B cell (primary cell): ENCODE measurements around the gene RGS2. TPM values are rescaled to one million over a fixed set of nuclear protein-coding genes. Genes with fewer than 3 reads are reported as not detected.

Experiments used
- ATAC-seq: fragments of 200-7000 bp; cut with Tn5 transposase; one replicate; pipeline ENCODE4 v1.10.0; 2021; ENCODE audit warnings: low read depth, mild to moderate bottlenecking, moderate number of reproducible peaks, moderate library complexity
- CTCF ChIA-PET: fragments of 350-600 bp; sonication (Branson Sonifier 250); formaldehyde crosslinking; loops from one replicate; lab custom pipeline; 2021; ENCODE audit warnings: antibody characterized with exemption, inconsistent platforms; lab: Charles Lee
- POLR2A ChIA-PET: fragments of 350-600 bp; sonication (Branson Sonifier 250); formaldehyde crosslinking; loops from one replicate; lab custom pipeline; 2021; ENCODE audit warnings: antibody characterized with exemption; lab: Charles Lee
- DNase-seq: peaks from one replicate; pipeline ENCODE4 v3.0.0; 2013
- H2AFZ ChIP-seq: 2 replicates; pipeline ENCODE4 v1.6.1; 2012; ENCODE audit warnings: mild to moderate bottlenecking, low read depth, low read length; ENCODE audit not compliant: insufficient read depth, poor library complexity, severe bottlenecking
- H3K27ac ChIP-seq, 2 donors: 1 replicate in 1 of 2; 2 replicates in 1 of 2; pipeline ENCODE4 v1.5.1; 2012 to 2013; ENCODE audit warnings: low read length in 2 of 2, mild to moderate bottlenecking in 2 of 2, moderate library complexity in 1 of 2
- H3K27me3 ChIP-seq, 4 experiments: fragments of 200-600 bp in 1 of 4; sonication (generic) in 1 of 4; replicated peaks in 1 of 4; 1 replicate in 2 of 4; 2 replicates in 2 of 4; pipeline versions ENCODE4 v1.6.1 to v1.7.0; 2013 to 2016; ENCODE audit warnings: low read length in 3 of 4, mild to moderate bottlenecking in 2 of 4, mixed read lengths in 1 of 4, moderate library complexity in 1 of 4; ENCODE audit not compliant: insufficient read depth in 4 of 4, control insufficient read depth in 3 of 4; ENCODE audit errors: control extremely low read depth in 1 of 4
- H3K36me3 ChIP-seq, 2 experiments: replicated peaks in 1 of 2; 1 replicate in 1 of 2; 2 replicates in 1 of 2; pipeline versions ENCODE4 v1.6.1 to v1.7.1; 2013; ENCODE audit warnings: low read length in 1 of 2; ENCODE audit not compliant: insufficient read depth in 2 of 2, control insufficient read depth in 1 of 2; ENCODE audit errors: control extremely low read depth in 1 of 2, extremely low read depth in 1 of 2
- H3K4me1 ChIP-seq, 2 donors: fragments of 200-600 bp in 1 of 2; sonication (generic) in 1 of 2; 1 replicate in 1 of 2; 2 replicates in 1 of 2; pipeline versions ENCODE4 v1.5.1 to v1.6.1; 2013 to 2017; ENCODE audit warnings: low read length in 2 of 2; ENCODE audit not compliant: control insufficient read depth in 2 of 2, insufficient read depth in 2 of 2
- H3K4me2 ChIP-seq: replicated peaks from 2 replicates; pipeline ENCODE3; 2012; ENCODE audit warnings: mild to moderate bottlenecking, low read depth, low read length; ENCODE audit not compliant: poor library complexity, severe bottlenecking
- H3K4me3 ChIP-seq, 5 experiments: fragments of 200-600 bp in 1 of 5; sonication (generic) in 1 of 5; 1 replicate in 3 of 5; 2 replicates in 2 of 5; pipeline versions ENCODE4 v1.5.1 to v1.7.0; 2011 to 2016; ENCODE audit warnings: low read length in 4 of 5, mild to moderate bottlenecking in 4 of 5, low read depth in 2 of 5, control low read depth in 1 of 5, moderate library complexity in 1 of 5; ENCODE audit not compliant: insufficient read depth in 1 of 5; ENCODE audit errors: control extremely low read depth in 1 of 5, extremely low read depth in 1 of 5
- H3K79me2 ChIP-seq: fragments of 200-600 bp; sonication (generic); one replicate; pipeline ENCODE4 v1.6.0; 2016; ENCODE audit warnings: low read length; ENCODE audit not compliant: control insufficient read depth, insufficient read depth
- H3K9ac ChIP-seq: fragments of 200-600 bp; sonication (generic); 2 replicates; pipeline ENCODE4 v1.6.1; 2017; ENCODE audit warnings: mild to moderate bottlenecking, low read length, moderate library complexity
- H3K9me3 ChIP-seq, 3 donors: one replicate each; pipeline versions ENCODE4 v1.6.1 to v1.7.1; 2013; ENCODE audit warnings: low read length in 2 of 3; ENCODE audit not compliant: control insufficient read depth in 2 of 3, insufficient read depth in 1 of 3; ENCODE audit errors: control extremely low read depth in 1 of 3
- H4K20me1 ChIP-seq: 2 replicates; pipeline ENCODE4 v1.6.0; 2012; ENCODE audit warnings: mild to moderate bottlenecking, low read length; ENCODE audit not compliant: insufficient read depth, control insufficient read depth, poor library complexity, severe bottlenecking
- H3K27ac Mint-ChIP-seq: one replicate; pipeline ENCODE4 v1.8.0; 2021; ENCODE audit warnings: mixed read lengths
- H3K27me3 Mint-ChIP-seq: one replicate; pipeline ENCODE4 v1.8.0; 2021; ENCODE audit warnings: mixed read lengths
- H3K4me1 Mint-ChIP-seq: one replicate; pipeline ENCODE4 v1.8.0; 2021; ENCODE audit warnings: mixed read lengths
- H3K4me3 Mint-ChIP-seq: one replicate; pipeline ENCODE4 v1.8.0; 2021; ENCODE audit warnings: mixed read lengths
- H3K9me3 Mint-ChIP-seq: one replicate; pipeline ENCODE4 v1.8.0; 2022; ENCODE audit warnings: mixed read lengths; ENCODE audit not compliant: insufficient read depth
- CTCF ChIP-seq: fragments of 200-600 bp; IDR thresholded peaks from one replicate; pipeline ENCODE4 v1.8.0; 2022; ENCODE audit warnings: antibody characterized with exemption, mild to moderate bottlenecking
- EZH2 ChIP-seq: IDR thresholded peaks from 2 replicates; pipeline ENCODE4 v1.6.1; 2012; ENCODE audit warnings: borderline replicate concordance, low read depth, mild to moderate bottlenecking, moderate library complexity, low read length; ENCODE audit not compliant: insufficient read depth, poor library complexity, severe bottlenecking
- WGBS: methylation state at CpG from one replicate; pipeline ENCODE4 v1.1.5; 2013; ENCODE audit warnings: missing lambda C conversion rate; ENCODE audit not compliant: insufficient coverage; 5-methylcytosine and 5-hydroxymethylcytosine counted together
- intact Hi-C: fragments of 100-400 bp; cut with micrococcal nuclease; formaldehyde crosslinking; loops from one replicate; pipeline ENCODE4 v1.10.0; 2022
- polyA plus RNA-seq: library from polyadenylated mRNA; depleted of rRNA; stranded (reverse); fragments of >200 nt; gene quantifications from 2 replicates; pipeline ENCODE4 v1.2.3, GENCODE V29; 2012
- total RNA-seq, 2 donors: library from RNA; stranded (reverse); fragments of 120-200 nt in 1 of 2; gene quantifications; 1 replicate in 1 of 2; 2 replicates in 1 of 2; pipeline versions ENCODE4 v1.2.3 to v1.2.4, GENCODE V29; 2013 to 2022

The RGS2 gene
- total and polyA plus RNA-seq, 2 donors (not counting 1 experiment from before 2014, with no cell fraction given) = 232 to 247 TPM

GRCh38 chr1:192775631-192776030, 33.2 kb upstream of the RGS2 start:
- TF ChIP-seq CTCF (no peak), EZH2 (no peak)
- ChIA-PET POLR2A (no interaction called here), CTCF (no interaction called here)
- H4K20me1 ChIP-seq = no peaks in the 10 kb centered on the region
- H3K79me2 ChIP-seq = no peaks in the 10 kb centered on the region
- no peak overlapping the region for H3K4me3 Mint-ChIP-seq
- no peak overlapping the region for H2AFZ ChIP-seq
- WGBS = no CpG with 5 or more reads among the region's 2 CpGs
- DNase-seq (no peak), ATAC-seq (no peak)
- no peak overlapping the region for H3K27ac Mint-ChIP-seq
- no peak overlapping the region for H3K4me3 ChIP-seq
- H3K27me3 Mint-ChIP-seq = peaks cover 7% of the 10 kb centered on the region
- no peaks in the 10 kb centered on the region for H3K9me3 Mint-ChIP-seq
- intact Hi-C loops = no loop called here
- H3K4me1 Mint-ChIP-seq = no peaks in the 10 kb centered on the region
- H3K4me1 ChIP-seq = no peaks in the 10 kb centered on the region
- no peak overlapping the region for H3K27ac ChIP-seq
- no peaks in the 10 kb centered on the region for H3K27me3 ChIP-seq
- peaks cover 0 to 2% (median 0%) of the 10 kb centered on the region in 3 donors for H3K9me3 ChIP-seq
- H3K4me2 ChIP-seq = no peak overlapping the region
- no peaks in the 10 kb centered on the region for H3K36me3 ChIP-seq
- no peak overlapping the region for H3K9ac ChIP-seq

- no peaks in the 10 kb centered on the region for H3K4me1 ChIP-seq
- no peaks in the 10 kb centered on the region for H4K20me1 ChIP-seq
- TF ChIP-seq CTCF (no peak), EZH2 (no peak)
- DNase-seq (no peak), ATAC-seq (no peak)
- no peak overlapping the region for H3K27ac Mint-ChIP-seq
- POLR2A ChIA-PET = no interaction called here
- H3K4me3 ChIP-seq = no peak overlapping the region
- H3K4me2 ChIP-seq = no peak overlapping the region
- peaks cover 0 to 2% (median 0%) of the 10 kb centered on the region in 3 donors for H3K9me3 ChIP-seq
- H2AFZ ChIP-seq = no peak overlapping the region
- 90% methylated on average over 2 of the region's 4 CpGs for WGBS
- H3K9me3 Mint-ChIP-seq = no peaks in the 10 kb centered on the region
- no peak overlapping the region for H3K4me3 Mint-ChIP-seq
- no peaks in the 10 kb centered on the region for H3K79me2 ChIP-seq
- H3K4me1 Mint-ChIP-seq = no peaks in the 10 kb centered on the region
- CTCF ChIA-PET = no interaction called here
- no peaks in the 10 kb centered on the region for H3K27me3 ChIP-seq
- no peaks in the 10 kb centered on the region for H3K36me3 ChIP-seq
- intact Hi-C loops = no loop called here
- no peak overlapping the region for H3K9ac ChIP-seq
- peaks cover 12% of the 10 kb centered on the region for H3K27me3 Mint-ChIP-seq
- H3K27ac ChIP-seq = no peak overlapping the region
Observed at GRCh38 chr1:192776206-192776605, 32.6 kb upstream of the RGS2 start.
